Peyer's patch (tissue), 4 donors: Measurements from ENCODE around the gene KRTAP5-4.

Experiments used
- CTCF ChIP-seq, 6 experiments: fragments of 450-650 bp in 4 of 6; fragments of 200-600 bp in 2 of 6; sonication (generic) in 1 of 6; IDR thresholded peaks; one replicate each; pipeline ENCODE4 v1.5.1; 2017 to 2019; ENCODE audit warnings: antibody characterized with exemption in 6 of 6, mild to moderate bottlenecking in 3 of 6, moderate library complexity in 1 of 6
- POLR2A ChIP-seq, 2 donors: fragments of 450-650 bp; IDR thresholded peaks; one replicate each; pipeline ENCODE4 v1.5.1; 2017; ENCODE audit warnings: antibody characterized with exemption in 2 of 2, mild to moderate bottlenecking in 2 of 2, moderate library complexity in 2 of 2

DNA sequence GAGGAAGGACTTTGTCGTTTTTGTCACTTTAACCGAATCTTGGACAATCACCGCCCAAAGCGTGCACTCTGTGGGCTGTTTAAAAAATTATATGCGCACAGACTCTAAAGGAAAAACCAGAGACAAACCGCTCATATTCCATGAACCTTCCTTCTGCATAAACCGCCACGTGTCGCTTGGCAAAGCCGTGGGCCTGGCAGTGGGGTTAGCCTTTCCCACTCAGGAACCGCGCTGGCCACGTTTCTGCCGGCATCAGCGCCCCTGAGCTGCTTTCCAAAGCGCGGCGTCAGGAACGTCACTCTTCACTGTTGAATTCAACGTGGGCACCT, 30.5 kb upstream of the KRTAP5-4 start:
- no peak for TF ChIP-seq POLR2A (IDR thresholded peaks at IDR 0.05)
- no peak for TF ChIP-seq CTCF (IDR thresholded peaks at IDR 0.05)
